PFSK-1 (cell line): ENCODE results near the gene PLEKHA6.

Source experiments
- FOXP2 ChIP-seq: optimal IDR thresholded peaks from 2 replicates; pipeline ENCODE3; 2011; ENCODE audit warnings: borderline replicate concordance, control low read depth, inconsistent platforms; ENCODE audit not compliant: insufficient read depth; ENCODE audit errors: extremely low read length, extremely low read depth
- POLR2AphosphoS5 ChIP-seq: IDR thresholded peaks from 2 replicates; pipeline ENCODE4 v1.6.1; 2012; ENCODE audit warnings: low read depth, mild to moderate bottlenecking, control low read depth, low read length, moderate library complexity
- REST ChIP-seq, 2 experiments: IDR thresholded peaks; 2 replicates each; pipeline versions ENCODE4 v1.6.1 to v1.8.0; 2011 to 2012; ENCODE audit warnings: low read depth in 2 of 2, low read length in 2 of 2, control low read depth in 1 of 2, inconsistent platforms in 1 of 2, mild to moderate bottlenecking in 1 of 2, moderate library complexity in 1 of 2; ENCODE audit not compliant: insufficient read depth in 1 of 2
- SIN3A ChIP-seq: IDR thresholded peaks from 2 replicates; pipeline ENCODE4 v1.6.1; 2012; ENCODE audit warnings: mild to moderate bottlenecking, low read length, moderate library complexity, borderline replicate concordance; ENCODE audit not compliant: insufficient read depth
- TAF1 ChIP-seq: IDR thresholded peaks from 2 replicates; pipeline ENCODE4 v1.6.1; 2012; ENCODE audit warnings: low read length, control low read depth, borderline replicate concordance; ENCODE audit not compliant: insufficient read depth

GRCh38 chr1:204222006-204222763 is 137.5 kb downstream of the PLEKHA6 start:
- TF ChIP-seq SIN3A (no peak), REST (IDR thresholded peaks at IDR 0.05; ENCODE audit: insufficient read depth in 1 of 2, low read depth in 2 of 2, low read length in 2 of 2) (no peak), TAF1 (no peak), POLR2AphosphoS5 (no peak), FOXP2 (no peak)
